ENCODE data around the gene PARD3.

The PARD3 gene

DNA sequence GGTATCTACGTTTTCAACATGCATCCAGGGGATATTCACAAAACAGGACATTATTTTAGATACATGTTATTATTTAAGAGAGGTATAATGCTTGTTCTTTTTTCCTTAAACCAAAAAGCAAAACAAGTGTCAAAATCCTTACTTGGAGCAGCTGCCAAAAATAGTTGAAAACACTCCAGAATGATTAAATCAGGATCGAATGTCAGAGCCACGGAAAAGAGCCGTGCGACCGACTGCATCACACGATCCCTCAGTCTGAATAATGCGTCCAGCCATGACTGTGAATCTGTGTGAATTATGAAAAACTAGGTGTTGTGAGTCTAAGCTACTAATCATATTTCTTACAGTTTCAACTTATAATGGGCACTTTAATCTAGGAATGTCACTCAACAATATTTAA lies 126.0 kb downstream of the PARD3 start:
- H3K4me3 ChIP-seq (ENCODE audit: low read depth, low read length) = no peak overlapping the region
- TF ChIP-seq, protein P1, sequence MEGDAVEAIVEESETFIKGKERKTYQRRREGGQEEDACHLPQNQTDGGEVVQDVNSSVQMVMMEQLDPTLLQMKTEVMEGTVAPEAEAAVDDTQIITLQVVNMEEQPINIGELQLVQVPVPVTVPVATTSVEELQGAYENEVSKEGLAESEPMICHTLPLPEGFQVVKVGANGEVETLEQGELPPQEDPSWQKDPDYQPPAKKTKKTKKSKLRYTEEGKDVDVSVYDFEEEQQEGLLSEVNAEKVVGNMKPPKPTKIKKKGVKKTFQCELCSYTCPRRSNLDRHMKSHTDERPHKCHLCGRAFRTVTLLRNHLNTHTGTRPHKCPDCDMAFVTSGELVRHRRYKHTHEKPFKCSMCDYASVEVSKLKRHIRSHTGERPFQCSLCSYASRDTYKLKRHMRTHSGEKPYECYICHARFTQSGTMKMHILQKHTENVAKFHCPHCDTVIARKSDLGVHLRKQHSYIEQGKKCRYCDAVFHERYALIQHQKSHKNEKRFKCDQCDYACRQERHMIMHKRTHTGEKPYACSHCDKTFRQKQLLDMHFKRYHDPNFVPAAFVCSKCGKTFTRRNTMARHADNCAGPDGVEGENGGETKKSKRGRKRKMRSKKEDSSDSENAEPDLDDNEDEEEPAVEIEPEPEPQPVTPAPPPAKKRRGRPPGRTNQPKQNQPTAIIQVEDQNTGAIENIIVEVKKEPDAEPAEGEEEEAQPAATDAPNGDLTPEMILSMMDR (IDR thresholded peaks at IDR 0.05; ENCODE audit: insufficient read depth, low read depth, low read length, missing control alignments) = no peak
- no peak for DNase-seq (ENCODE audit: low read depth)

GRCh38 chr10:34687434-34688210 lies 127.5 kb downstream of the PARD3 start:
- TF ChIP-seq, protein P1 (IDR thresholded peaks at IDR 0.05; ENCODE audit: insufficient read depth, low read depth, low read length, missing control alignments) = no peak
- no peak for DNase-seq (ENCODE audit: low read depth)
- no peak overlapping the region for H3K4me3 ChIP-seq (ENCODE audit: low read depth, low read length)

DNA sequence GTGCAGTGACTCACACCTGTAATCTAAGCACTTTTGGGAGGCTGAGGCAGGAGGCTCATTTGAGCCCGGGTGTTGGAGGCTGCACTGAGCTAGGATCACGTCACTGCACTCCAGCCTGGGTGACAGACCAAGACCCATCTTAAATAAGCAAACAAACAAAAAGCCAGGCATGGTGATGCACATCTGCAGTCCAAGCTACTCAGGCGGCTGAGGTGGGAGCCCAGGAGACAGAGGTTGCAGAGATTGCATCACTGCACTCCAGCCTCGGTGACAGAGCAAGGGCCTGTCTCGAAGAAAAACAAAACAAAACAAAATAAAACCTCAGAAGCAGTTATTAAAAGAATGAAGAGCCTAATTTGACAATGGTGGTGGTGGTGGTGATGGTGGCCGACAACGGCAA lies 132.5 kb downstream of the PARD3 start:
- no peak overlapping the region for H3K4me3 ChIP-seq (ENCODE audit: low read depth, low read length)
- TF ChIP-seq, protein P1 (IDR thresholded peaks at IDR 0.05; ENCODE audit: insufficient read depth, low read depth, low read length, missing control alignments) = no peak
- no peak for DNase-seq (ENCODE audit: low read depth)

GRCh38 chr10:34681933-34682332 lies 133.2 kb downstream of the PARD3 start:
- no peak for DNase-seq (ENCODE audit: low read depth)
- TF ChIP-seq, protein P1 (IDR thresholded peaks at IDR 0.05; ENCODE audit: insufficient read depth, low read depth, low read length, missing control alignments) = no peak
- H3K4me3 ChIP-seq (ENCODE audit: low read depth, low read length) = no peak overlapping the region

GRCh38 chr10:34679177-34679576 lies 135.9 kb downstream of the PARD3 start:
- TF ChIP-seq, protein P1 (IDR thresholded peaks at IDR 0.05; ENCODE audit: insufficient read depth, low read depth, low read length, missing control alignments) = no peak
- no peak overlapping the region for H3K4me3 ChIP-seq (ENCODE audit: low read depth, low read length)
- DNase-seq (ENCODE audit: low read depth) = no peak

DNA sequence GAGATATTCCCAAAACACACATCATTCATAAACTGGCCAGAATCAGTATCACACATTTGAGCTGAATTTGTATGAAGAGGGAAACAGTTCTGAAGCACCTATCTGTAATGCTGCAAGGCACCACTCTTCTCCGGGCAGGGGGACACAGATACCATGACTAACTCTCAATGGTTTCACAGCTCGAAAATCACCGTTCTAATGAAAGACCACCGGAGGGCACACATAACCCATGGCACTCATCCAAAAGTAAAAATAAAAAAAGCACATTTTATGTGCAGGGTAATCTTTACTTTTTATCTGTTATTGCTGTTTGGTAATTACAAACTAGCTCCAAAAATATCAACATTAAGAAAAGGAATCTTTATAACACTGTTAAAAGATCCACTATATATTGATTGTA lies 137.5 kb downstream of the PARD3 start:
- no peak overlapping the region for H3K4me3 ChIP-seq (ENCODE audit: low read depth, low read length)
- TF ChIP-seq, protein P1 (IDR thresholded peaks at IDR 0.05; ENCODE audit: insufficient read depth, low read depth, low read length, missing control alignments) = no peak
- DNase-seq (ENCODE audit: low read depth) = no peak

DNA sequence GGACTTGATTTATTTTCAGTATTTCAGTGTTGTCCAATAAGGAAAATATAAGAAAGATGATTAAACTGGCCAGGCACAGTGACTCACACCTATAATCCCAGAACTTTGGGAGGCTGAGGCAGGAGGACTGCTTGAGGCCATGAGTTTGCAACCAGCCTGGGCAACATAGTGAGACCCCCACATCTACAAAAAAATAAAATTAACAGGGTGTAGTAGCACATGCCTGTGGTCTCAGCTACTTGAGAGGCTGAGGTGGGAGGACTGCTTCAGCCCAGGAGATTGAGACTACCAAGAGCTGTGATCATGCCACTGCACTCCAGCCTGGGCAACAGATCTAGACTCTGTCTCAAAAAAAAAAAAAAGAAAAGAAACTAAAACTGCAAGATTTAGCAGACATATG lies 138.0 kb downstream of the PARD3 start:
- TF ChIP-seq, protein P1 (IDR thresholded peaks at IDR 0.05; ENCODE audit: insufficient read depth, low read depth, low read length, missing control alignments) = no peak
- no peak overlapping the region for H3K4me3 ChIP-seq (ENCODE audit: low read depth, low read length)
- no peak for DNase-seq (ENCODE audit: low read depth)
